NCI-H2107 (cell line): Measurements from ENCODE around the gene SNURF.
"Not testable (repeated sequence)": the region's sequence is repeated elsewhere in the genome, so short reads cannot be mapped to it uniquely, and the experiment has no call there.

ENCODE experiments used
- DNase-seq: peaks from one replicate; lab custom pipeline; 2025; lab: John Stamatoyannopoulos, UW

SNURF gene

GRCh38 chr15:24971052-24971451, 16.3 kb downstream of the SNURF start:
- DNase-seq: no peak

- no peak for DNase-seq
These were observed 17.0 kb downstream of the SNURF start for GRCh38 chr15:24971772-24972171.

- DNase-seq: not testable (repeated sequence)
These were observed 17.9 kb downstream of the SNURF start for GRCh38 chr15:24972707-24973106.

- no peak for DNase-seq
These were observed 22.1 kb downstream of the SNURF start for GRCh38 chr15:24976932-24977331.

- DNase-seq: no peak
These were observed 22.9 kb downstream of the SNURF start for GRCh38 chr15:24977686-24978085.

- no peak for DNase-seq
These were observed 30.4 kb downstream of the SNURF start for GRCh38 chr15:24985224-24985623.

- DNase-seq: no peak
These were observed 31.9 kb downstream of the SNURF start for GRCh38 chr15:24986653-24987052.
